Heart left ventricle (tissue), 16 donors: ENCODE results near the gene SOX10. TPM values are rescaled to one million over a fixed set of nuclear protein-coding genes. Genes with fewer than 3 reads are reported as not detected.

Experiments
- ATAC-seq, 4 donors: fragments of 200-7000 bp; cut with Tn5 transposase; one replicate each; pipeline ENCODE4 v1.9.1; 2020 to 2022; ENCODE audit warnings: moderate library complexity in 4 of 4, mild to moderate bottlenecking in 3 of 4, moderate number of reproducible peaks in 1 of 4
- DNase-seq, 5 donors: peaks; one replicate each; pipeline ENCODE4 v3.0.0-alpha.2; 2020
- H3K27ac ChIP-seq, 12 donors: fragments of 200-600 bp; sonication (generic) in 4 of 12; one replicate each; pipeline versions ENCODE4 v1.5.0 to v1.8.0; 2016 to 2022; ENCODE audit warnings: mild to moderate bottlenecking in 2 of 12
- H3K27me3 ChIP-seq, 9 donors: fragments of 200-600 bp; sonication (generic) in 2 of 9; one replicate each; pipeline versions ENCODE4 v1.5.1 to v1.8.0; 2016 to 2022; ENCODE audit warnings: mild to moderate bottlenecking in 3 of 9
- H3K36me3 ChIP-seq, 9 donors: fragments of 200-600 bp; sonication (generic) in 2 of 9; one replicate each; pipeline versions ENCODE4 v1.5.0 to v1.8.0; 2018 to 2022; ENCODE audit warnings: mild to moderate bottlenecking in 2 of 9
- H3K4me1 ChIP-seq, 12 donors: fragments of 200-600 bp; sonication (generic) in 4 of 12; one replicate each; pipeline versions ENCODE4 v1.5.0 to v1.8.0; 2016 to 2022; ENCODE audit warnings: mild to moderate bottlenecking in 3 of 12
- H3K4me3 ChIP-seq, 12 donors: fragments of 200-600 bp; sonication (generic) in 4 of 12; one replicate each; pipeline versions ENCODE4 v1.5.0 to v1.8.0; 2017 to 2022; ENCODE audit warnings: mild to moderate bottlenecking in 9 of 12, moderate library complexity in 4 of 12
- H3K9me3 ChIP-seq, 12 donors: fragments of 200-600 bp; sonication (generic) in 4 of 12; one replicate each; pipeline versions ENCODE4 v1.5.0 to v1.8.0; 2016 to 2022; ENCODE audit warnings: mild to moderate bottlenecking in 1 of 12
- POLR2A ChIP-seq, 2 donors: fragments of 450-650 bp; IDR thresholded peaks; one replicate each; pipeline ENCODE4 v1.6.1; 2017; ENCODE audit warnings: antibody characterized with exemption in 2 of 2, mild to moderate bottlenecking in 2 of 2, moderate library complexity in 2 of 2
- WGBS, 4 donors: extraction: QIAGEN DNeasy Blood & Tissue Kit in 2 of 4; methylation state at CpG; one replicate each; pipeline versions ENCODE4 v1.1.5 to v1.1.7; 2013 to 2018; 5-methylcytosine and 5-hydroxymethylcytosine counted together
- intact Hi-C, 10 donors: fragments of 100-400 bp; cut with DNase I; formaldehyde crosslinking; loops; one replicate each; pipeline versions ENCODE4 v1.11.1 to v1.14.2; 2022
- polyA plus RNA-seq, 2 donors: library from polyadenylated mRNA; stranded (reverse); fragments of 200-250 nt; gene quantifications; one replicate each; pipeline ENCODE4 v1.2.3, GENCODE V29; 2013
- total RNA-seq, 9 donors: library from RNA; depleted of rRNA in 2 of 9; stranded (reverse); fragments of >200 nt in 2 of 9; fragmentation: NEBNext Ultra II Directional in 3 of 9; extraction: Animal tissue kit (Norgen Biotek cat#: 25700) in 3 of 9; gene quantifications; one replicate each; pipeline versions ENCODE4 v1.1.0 to v1.2.4, GENCODE V29; 2016 to 2023
- TF ChIP-seq, protein P1 (sequence below), 12 donors: fragments of 200-600 bp; sonication (generic) in 4 of 12; IDR thresholded peaks; one replicate each; pipeline versions ENCODE4 v1.5.0 to v1.8.0; 2018 to 2022; ENCODE audit warnings: antibody characterized with exemption in 12 of 12, mild to moderate bottlenecking in 5 of 12
- donor health status: ischemic (EF 13 %, LVEDD 7.1; RV severe dilation, severe dysfunction).
- donor health status: healthy with polysubstance abuse.
- donor health status: DM: no; HTN: yes; CAD: no.
- donor health status: DM: no; HTN: no; CAD: no.
- donor health status: ischemic (EF 25% LVEDD 6.9; RV normal size, moderate dysfunction).
- donor health status: ischemic (EF 25% LVEDD 5.7; RV mildly dilated, moderate dysfunction).
- donor health status: healthy.
- donor health status: DM: yes; HTN: yes; CAD: no.
- donor health status: ischemic (EF 35%, LVEDD 5.7; RV mildly dilated, moderate dysfunction).
- donor health status: nonischemic (EF 11% LVEDD 7.7; RV severe dilation, severe dysfunction).
- donor health status: DM: yes; HTN: yes; CAD: no.
- donor health status: PGD.
- donor health status: ischemic (EF 29% LVEDD 5.4; RV normal size, mild dysfunction).
- donor health status: nonischemic (EF 23%, LVEDD 6.1; RV moderate dilation, normal function).

SOX10 gene
- total and polyA plus RNA-seq, 11 donors = 0.43 to 7.6 (median 1.1) TPM

DNA sequence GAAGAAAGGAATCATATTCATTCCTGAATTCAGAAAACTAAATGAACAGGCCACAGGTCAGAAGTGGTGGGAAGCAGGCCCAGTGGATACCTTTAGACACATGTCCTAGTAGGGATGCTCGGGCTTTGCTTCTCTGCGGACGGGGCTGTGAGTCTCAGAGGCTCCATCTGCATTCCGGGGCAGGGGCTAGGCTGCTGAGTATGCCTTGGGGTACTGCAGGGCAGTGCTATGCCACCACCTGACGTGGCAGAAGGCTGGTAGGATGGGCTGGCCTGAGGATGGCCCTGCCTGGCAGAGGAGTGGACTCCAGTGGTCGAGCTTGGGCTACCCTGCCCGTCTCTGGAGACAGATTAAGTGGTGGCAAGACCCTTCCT, 40.5 kb downstream of the SOX10 start:
- TF ChIP-seq, protein P1, sequence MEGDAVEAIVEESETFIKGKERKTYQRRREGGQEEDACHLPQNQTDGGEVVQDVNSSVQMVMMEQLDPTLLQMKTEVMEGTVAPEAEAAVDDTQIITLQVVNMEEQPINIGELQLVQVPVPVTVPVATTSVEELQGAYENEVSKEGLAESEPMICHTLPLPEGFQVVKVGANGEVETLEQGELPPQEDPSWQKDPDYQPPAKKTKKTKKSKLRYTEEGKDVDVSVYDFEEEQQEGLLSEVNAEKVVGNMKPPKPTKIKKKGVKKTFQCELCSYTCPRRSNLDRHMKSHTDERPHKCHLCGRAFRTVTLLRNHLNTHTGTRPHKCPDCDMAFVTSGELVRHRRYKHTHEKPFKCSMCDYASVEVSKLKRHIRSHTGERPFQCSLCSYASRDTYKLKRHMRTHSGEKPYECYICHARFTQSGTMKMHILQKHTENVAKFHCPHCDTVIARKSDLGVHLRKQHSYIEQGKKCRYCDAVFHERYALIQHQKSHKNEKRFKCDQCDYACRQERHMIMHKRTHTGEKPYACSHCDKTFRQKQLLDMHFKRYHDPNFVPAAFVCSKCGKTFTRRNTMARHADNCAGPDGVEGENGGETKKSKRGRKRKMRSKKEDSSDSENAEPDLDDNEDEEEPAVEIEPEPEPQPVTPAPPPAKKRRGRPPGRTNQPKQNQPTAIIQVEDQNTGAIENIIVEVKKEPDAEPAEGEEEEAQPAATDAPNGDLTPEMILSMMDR (IDR thresholded peaks at IDR 0.05) = no peak
- no peak for TF ChIP-seq POLR2A (IDR thresholded peaks at IDR 0.05)
- 92 to 97% (median 94%) methylated on average over 7 of the region's 7 CpGs for WGBS, 4 donors
- no peak for DNase-seq
- intact Hi-C loops = no loop called here
- ATAC-seq = no peak
- no peak overlapping the region for H3K27ac ChIP-seq
- H3K4me1 ChIP-seq = no peaks in the 10 kb centered on the region
- H3K4me3 ChIP-seq = no peak overlapping the region
- no peaks in the 10 kb centered on the region for H3K9me3 ChIP-seq
- no peaks in the 10 kb centered on the region for H3K27me3 ChIP-seq
- H3K36me3 ChIP-seq = peaks cover 0 to 48% (median 36%) of the 10 kb centered on the region in 9 donors

DNA sequence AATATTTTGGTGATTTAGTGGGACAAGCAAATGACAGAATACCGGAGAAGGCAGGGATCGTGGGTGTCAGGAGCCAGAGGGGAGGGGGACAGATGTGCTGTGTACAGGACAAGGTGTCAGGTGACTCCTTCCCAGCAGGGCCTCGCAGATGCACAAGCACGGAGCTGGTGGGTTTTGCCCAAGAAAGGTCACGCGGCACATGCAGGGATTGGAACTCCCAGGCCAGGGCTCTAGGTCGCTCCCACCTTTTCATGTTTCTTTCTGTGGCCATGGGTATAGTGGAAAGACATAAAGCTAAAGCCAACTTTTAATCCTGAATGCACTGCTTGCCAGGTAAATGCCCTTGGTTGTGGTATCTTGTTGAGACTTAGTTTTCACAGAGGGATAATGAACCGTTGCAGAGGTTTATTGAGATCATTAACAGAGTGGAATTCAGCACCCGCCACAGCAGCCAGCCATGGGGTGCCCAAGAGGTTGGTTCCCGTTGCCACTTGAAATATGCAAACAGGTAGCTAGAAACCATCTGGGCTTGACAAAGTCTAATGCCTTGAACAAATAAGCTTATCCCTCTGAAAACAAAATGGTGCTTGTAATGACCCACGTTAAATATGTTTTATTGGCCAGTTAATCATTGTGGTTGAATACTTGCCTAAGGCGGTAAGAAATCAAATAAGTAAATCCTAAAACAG, 41.1 kb downstream of the SOX10 start:
- intact Hi-C loops = no loop called here
- Histone ChIP-seq H3K4me3 (no peak overlapping the region), H3K4me1 (no peaks in the 10 kb centered on the region), H3K27ac (no peak overlapping the region), H3K36me3 (peaks cover 0 to 53% (median 39%) of the 10 kb centered on the region in 9 donors), H3K9me3 (no peaks in the 10 kb centered on the region), H3K27me3 (no peaks in the 10 kb centered on the region)
- DNase-seq = no peak
- 92 to 95% (median 93%) methylated on average over 12 of the region's 12 CpGs for WGBS, 4 donors
- no peak for TF ChIP-seq POLR2A (IDR thresholded peaks at IDR 0.05)
- TF ChIP-seq, protein P1 (IDR thresholded peaks at IDR 0.05) = no peak
- ATAC-seq = no peak

DNA sequence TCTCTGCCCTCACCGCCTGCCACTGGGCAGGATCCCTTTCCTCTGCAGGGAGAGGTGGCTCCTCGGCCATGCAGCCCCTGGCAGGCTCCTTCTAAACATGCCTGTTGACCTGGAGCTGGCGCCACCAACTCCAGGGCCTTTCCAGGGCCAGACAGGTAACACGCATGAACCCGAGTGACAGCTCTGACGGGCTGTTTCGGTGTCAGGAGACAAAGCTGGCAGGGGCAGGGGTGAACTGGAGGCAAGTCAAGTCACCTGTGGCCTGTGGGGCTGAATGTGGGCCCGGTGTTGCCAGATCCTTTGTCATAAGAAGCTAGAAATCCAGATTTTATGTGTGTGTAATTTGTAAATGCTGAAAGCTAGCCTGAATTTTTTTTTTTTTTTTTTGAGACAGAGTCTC, 42.2 kb downstream of the SOX10 start:
- DNase-seq (no peak), ATAC-seq (no peak)
- peaks cover 0 to 64% (median 49%) of the 10 kb centered on the region in 9 donors for H3K36me3 ChIP-seq
- no peaks in the 10 kb centered on the region for H3K27me3 ChIP-seq
- H3K4me3 ChIP-seq = no peak overlapping the region
- TF ChIP-seq, protein P1 (IDR thresholded peaks at IDR 0.05) = no peak
- no peak for TF ChIP-seq POLR2A (IDR thresholded peaks at IDR 0.05)
- intact Hi-C loops = no loop called here
- H3K9me3 ChIP-seq = no peaks in the 10 kb centered on the region
- peak overlapping the region in 1 of 12 donors; percentile 5 for H3K27ac ChIP-seq
- H3K4me1 ChIP-seq = no peaks in the 10 kb centered on the region
- WGBS, 4 donors = 96 to 100% (median 98%) methylated on average over 8 of the region's 8 CpGs

DNA sequence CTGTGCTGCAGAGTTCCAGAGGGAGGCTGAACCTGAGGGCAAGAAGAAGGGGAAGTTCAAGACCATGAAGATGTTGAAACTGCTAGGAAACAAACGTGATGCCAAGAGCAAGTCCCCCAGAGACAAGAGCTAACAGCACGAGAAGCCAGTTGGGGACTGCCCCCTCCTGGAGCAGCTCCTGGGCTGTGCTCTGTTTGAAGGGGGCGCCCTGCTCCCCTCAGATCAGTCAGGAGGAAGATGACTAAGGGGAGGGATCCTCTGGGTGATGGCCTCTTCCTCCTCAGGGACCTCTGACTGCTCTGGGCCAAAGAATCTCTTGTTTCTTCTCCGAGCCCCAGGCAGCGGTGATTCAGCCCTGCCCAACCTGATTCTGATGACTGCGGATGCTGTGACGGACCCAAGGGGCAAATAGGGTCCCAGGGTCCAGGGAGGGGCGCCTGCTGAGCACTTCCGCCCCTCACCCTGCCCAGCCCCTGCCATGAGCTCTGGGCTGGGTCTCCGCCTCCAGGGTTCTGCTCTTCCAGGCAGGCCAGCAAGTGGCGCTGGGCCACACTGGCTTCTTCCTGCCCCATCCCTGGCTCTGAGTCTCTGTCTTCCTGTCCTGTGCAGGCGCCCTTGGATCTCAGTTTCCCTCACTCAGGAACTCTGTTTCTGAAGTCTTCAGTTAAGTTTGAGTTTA, 43.5 kb downstream of the SOX10 start:
- peak in 1 of 4 donors; percentile 27 for ATAC-seq
- 74 to 76% (median 75%) methylated on average over 12 of the region's 12 CpGs for WGBS, 4 donors
- no peak overlapping the region for H3K4me3 ChIP-seq
- no peaks in the 10 kb centered on the region for H3K4me1 ChIP-seq
- intact Hi-C loops = no loop called here
- H3K27me3 ChIP-seq = no peaks in the 10 kb centered on the region
- peak overlapping the region in 1 of 12 donors; percentile 37 for H3K27ac ChIP-seq
- H3K9me3 ChIP-seq = no peaks in the 10 kb centered on the region
- no peak for DNase-seq
- peaks cover 0 to 75% (median 54%) of the 10 kb centered on the region in 9 donors for H3K36me3 ChIP-seq
- TF ChIP-seq, protein P1 (IDR thresholded peaks at IDR 0.05) = no peak
- TF ChIP-seq POLR2A (IDR thresholded peaks at IDR 0.05) = no peak
